Upper lobe of left lung (tissue), 6 donors: ENCODE results near the gene SHISAL1. TPM values are rescaled to one million over a fixed set of nuclear protein-coding genes. Genes with fewer than 3 reads are reported as not detected.

Experiments
- ATAC-seq, 2 donors: fragments of 200-7000 bp; cut with Tn5 transposase; one replicate each; pipeline ENCODE4 v1.9.1; 2022; ENCODE audit warnings: mild to moderate bottlenecking in 2 of 2, moderate library complexity in 2 of 2; ENCODE audit not compliant: low FRiP score in 2 of 2
- DNase-seq, 2 donors: peaks; one replicate each; pipeline ENCODE4 v3.0.0-alpha.2; 2019 to 2020
- H3K27ac ChIP-seq, 4 donors: fragments of 200-600 bp; sonication (generic); one replicate each; pipeline ENCODE4 v1.5.1; 2016 to 2019
- H3K27me3 ChIP-seq, 4 donors: fragments of 200-600 bp; sonication (generic); one replicate each; pipeline ENCODE4 v1.5.1; 2017 to 2019
- H3K36me3 ChIP-seq, 4 donors: fragments of 200-600 bp; sonication (generic); one replicate each; pipeline ENCODE4 v1.5.1; 2016 to 2019
- H3K4me1 ChIP-seq, 4 donors: fragments of 200-600 bp; sonication (generic); one replicate each; pipeline ENCODE4 v1.5.1; 2018 to 2019
- H3K4me3 ChIP-seq, 4 donors: fragments of 200-600 bp; sonication (generic); one replicate each; pipeline ENCODE4 v1.5.1; 2017 to 2019; ENCODE audit warnings: mild to moderate bottlenecking in 2 of 4, moderate library complexity in 1 of 4
- H3K9me3 ChIP-seq, 4 donors: fragments of 200-600 bp; sonication (generic); one replicate each; pipeline ENCODE4 v1.5.1; 2018 to 2019
- CTCF ChIP-seq, 6 experiments: fragments of 450-650 bp in 4 of 6; fragments of 200-600 bp in 2 of 6; sonication (generic) in 2 of 6; IDR thresholded peaks; one replicate each; pipeline ENCODE4 v1.5.1; 2016 to 2019; ENCODE audit warnings: antibody characterized with exemption in 6 of 6
- EP300 ChIP-seq, 4 donors: sonication (generic); formaldehyde crosslinking; IDR thresholded peaks; one replicate each; pipeline ENCODE4 v1.5.1; 2017; ENCODE audit warnings: antibody characterized with exemption in 4 of 4, control low read depth in 2 of 4
- POLR2A ChIP-seq, 4 donors: fragments of 450-650 bp; IDR thresholded peaks; one replicate each; pipeline ENCODE4 v1.5.1; 2016 to 2017; ENCODE audit warnings: antibody characterized with exemption in 4 of 4, mild to moderate bottlenecking in 2 of 4
- POLR2AphosphoS5 ChIP-seq, 2 donors: sonication (generic); formaldehyde crosslinking; IDR thresholded peaks; one replicate each; pipeline ENCODE4 v1.5.1; 2017; ENCODE audit warnings: antibody characterized with exemption in 2 of 2
- WGBS, 2 donors: methylation state at CpG; one replicate each; pipeline ENCODE4 v1.1.5; 2017 to 2018; 5-methylcytosine and 5-hydroxymethylcytosine counted together
- total RNA-seq, 6 donors: library from RNA; depleted of rRNA in 4 of 6; stranded (reverse); fragments of >200 nt in 4 of 6; gene quantifications; one replicate each; pipeline versions ENCODE4 v1.1.0 to v1.2.1, GENCODE V29; 2016 to 2021
- donor health status: DM: no; HTN: no; CAD: no; lungs with moderate emphysema.
- donor health status: DM: no; HTN: yes; CAD: no; lungs with severe emphysema.

Gene SHISAL1
- total RNA-seq, 6 donors from 2014 or later = 0.11 to 1.0 (median 0.20) TPM; not detected in 1

GRCh38 chr22:44275631-44275995 lies 37.1 kb downstream of the SHISAL1 start:
- Histone ChIP-seq H3K4me1 (no peaks in the 10 kb centered on the region), H3K4me3 (no peak overlapping the region), H3K9me3 (no peaks in the 10 kb centered on the region), H3K27ac (no peak overlapping the region), H3K27me3 (no peaks in the 10 kb centered on the region), H3K36me3 (no peaks in the 10 kb centered on the region)
- 57 to 85% methylated on average over 4 to 5 of the region's 5 CpGs for WGBS, 2 donors
- TF ChIP-seq POLR2AphosphoS5 (IDR thresholded peaks at IDR 0.05) (no peak), POLR2A (IDR thresholded peaks at IDR 0.05) (no peak), EP300 (IDR thresholded peaks at IDR 0.05) (no peak), CTCF (IDR thresholded peaks at IDR 0.05) (no peak)
- ATAC-seq = no peak
- no peak for DNase-seq

GRCh38 chr22:44274918-44275630 lies 37.7 kb downstream of the SHISAL1 start:
- H3K27me3 ChIP-seq = no peaks in the 10 kb centered on the region
- WGBS, 2 donors = 93 to 96% methylated on average over 19 to 22 of the region's 22 CpGs
- H3K36me3 ChIP-seq = no peaks in the 10 kb centered on the region
- H3K27ac ChIP-seq = no peak overlapping the region
- TF ChIP-seq POLR2AphosphoS5 (IDR thresholded peaks at IDR 0.05) = no peak
- TF ChIP-seq POLR2A (IDR thresholded peaks at IDR 0.05) = no peak
- TF ChIP-seq EP300 (IDR thresholded peaks at IDR 0.05) = no peak
- TF ChIP-seq CTCF (IDR thresholded peaks at IDR 0.05) = no peak
- no peaks in the 10 kb centered on the region for H3K9me3 ChIP-seq
- ATAC-seq (no peak), DNase-seq (no peak)
- H3K4me3 ChIP-seq = no peak overlapping the region
- H3K4me1 ChIP-seq = no peaks in the 10 kb centered on the region

- no peak overlapping the region for H3K27ac ChIP-seq
- TF ChIP-seq POLR2A (IDR thresholded peaks at IDR 0.05) = no peak
- no peak for TF ChIP-seq POLR2AphosphoS5 (IDR thresholded peaks at IDR 0.05)
- TF ChIP-seq EP300 (IDR thresholded peaks at IDR 0.05) = no peak
- 45 to 67% methylated on average over 5 of the region's 5 CpGs for WGBS, 2 donors
- no peak overlapping the region for H3K4me3 ChIP-seq
- no peaks in the 10 kb centered on the region for H3K36me3 ChIP-seq
- no peaks in the 10 kb centered on the region for H3K27me3 ChIP-seq
- H3K4me1 ChIP-seq = no peaks in the 10 kb centered on the region
- DNase-seq = no peak
- no peak for ATAC-seq
- H3K9me3 ChIP-seq = no peaks in the 10 kb centered on the region
These were observed 39.6 kb downstream of the SHISAL1 start for GRCh38 chr22:44273175-44273574.

- DNase-seq (no peak), ATAC-seq (no peak)
- H3K27me3 ChIP-seq = no peaks in the 10 kb centered on the region
- no peaks in the 10 kb centered on the region for H3K36me3 ChIP-seq
- TF ChIP-seq EP300 (IDR thresholded peaks at IDR 0.05) (no peak), CTCF (IDR thresholded peaks at IDR 0.05) (no peak), POLR2AphosphoS5 (IDR thresholded peaks at IDR 0.05) (no peak), POLR2A (IDR thresholded peaks at IDR 0.05) (no peak)
- no peak overlapping the region for H3K27ac ChIP-seq
- no peak overlapping the region for H3K4me3 ChIP-seq
- WGBS, 2 donors = 49 to 54% methylated on average over 5 of the region's 5 CpGs
- H3K4me1 ChIP-seq = no peaks in the 10 kb centered on the region
- no peaks in the 10 kb centered on the region for H3K9me3 ChIP-seq
These were observed 40.4 kb downstream of the SHISAL1 start for GRCh38 chr22:44272401-44272771.

GRCh38 chr22:44271732-44272400 lies 40.9 kb downstream of the SHISAL1 start:
- no peak for DNase-seq
- WGBS, 2 donors = 84 to 89% methylated on average over 11 of the region's 11 CpGs
- no peak overlapping the region for H3K4me3 ChIP-seq
- TF ChIP-seq CTCF (IDR thresholded peaks at IDR 0.05) (no peak), EP300 (IDR thresholded peaks at IDR 0.05) (no peak)
- H3K4me1 ChIP-seq = no peaks in the 10 kb centered on the region
- H3K27me3 ChIP-seq = no peaks in the 10 kb centered on the region
- ATAC-seq = no peak
- no peaks in the 10 kb centered on the region for H3K9me3 ChIP-seq
- H3K36me3 ChIP-seq = no peaks in the 10 kb centered on the region
- H3K27ac ChIP-seq = no peak overlapping the region
